Posterior vena cava (tissue), 2 donors: Measurements from ENCODE around the gene CCDC88C. TPM values are rescaled to one million over a fixed set of nuclear protein-coding genes. Genes with fewer than 3 reads are reported as not detected.
A peak's percentile ranks its signal among the peaks of the same experiment; 100 is the strongest.

Experiments
- DNase-seq: peaks from one replicate; pipeline ENCODE4 v3.0.0-alpha.2; 2020; ENCODE audit warnings: low spot score
- intact Hi-C, 2 donors: fragments of 100-400 bp; cut with DNase I; formaldehyde crosslinking; loops; one replicate each; pipeline versions ENCODE4 v1.14.1 to v1.14.2; 2022 to 2023
- total RNA-seq, 2 donors: library from RNA; stranded (reverse); fragmentation: NEBNext Ultra II Directional; extraction: Animal tissue kit (Norgen Biotek cat#: 25700); gene quantifications; one replicate each; pipeline ENCODE4 v1.2.1, GENCODE V29; 2021
- donor health status: DM: yes; HTN: yes; CAD: no.
- donor health status: DM: yes; HTN: yes; CAD: no.

Gene CCDC88C
- total RNA-seq, 2 donors from 2014 or later, result 7.2 to 14.9 TPM

DNA sequence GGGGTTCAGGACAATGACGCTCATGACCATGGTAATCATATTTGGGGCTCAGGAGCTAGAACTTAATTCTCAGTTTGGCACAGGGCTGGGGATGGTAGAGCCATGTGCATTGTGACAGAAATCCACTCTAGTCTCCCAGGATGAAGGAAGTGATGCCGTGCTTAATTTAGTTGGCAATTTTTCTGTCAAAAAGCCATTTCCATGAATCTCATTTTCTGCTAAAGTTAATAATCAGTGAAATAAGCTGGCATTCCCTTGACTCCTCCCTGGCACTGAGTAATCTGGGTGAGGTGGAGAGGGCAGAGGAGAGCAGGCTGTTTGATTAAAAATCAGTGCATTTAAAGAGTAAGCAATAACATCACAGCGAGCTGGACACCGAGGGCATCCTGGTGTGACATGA, 128.2 kb downstream of the CCDC88C start:
- intact Hi-C loops, result loop anchor here (5.0 kb wide), 2 partner anchors 112 to 387 kb away; no protein-coding TSS in a partner anchor

DNA sequence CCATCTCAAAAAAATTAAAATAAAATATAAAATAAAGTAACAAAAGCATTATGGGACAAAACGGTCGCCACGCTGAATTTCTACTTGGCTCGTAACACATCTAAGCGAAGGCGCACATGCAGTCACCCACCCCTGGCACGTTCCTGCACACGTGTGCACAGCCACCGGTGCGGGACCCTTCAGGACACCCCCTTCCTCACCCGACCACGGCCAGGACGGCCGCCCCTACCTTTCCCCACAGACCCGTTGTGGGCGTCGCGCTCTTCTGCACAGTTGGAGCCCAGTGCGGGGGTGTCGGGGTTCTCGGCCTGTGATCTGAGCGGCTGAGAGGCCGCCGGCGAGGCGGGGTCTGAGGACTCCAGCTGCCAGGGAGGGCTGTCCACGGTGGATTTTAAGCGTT, 128.7 kb downstream of the CCDC88C start:
- intact Hi-C loops, result loop anchor here (5.0 kb wide), 2 partner anchors 112 to 387 kb away; no protein-coding TSS in a partner anchor
- peak; percentile 75 for DNase-seq

More for the DNA sequence above, 128.2 kb downstream of the CCDC88C start:
- DNase-seq, result no peak

DNA sequence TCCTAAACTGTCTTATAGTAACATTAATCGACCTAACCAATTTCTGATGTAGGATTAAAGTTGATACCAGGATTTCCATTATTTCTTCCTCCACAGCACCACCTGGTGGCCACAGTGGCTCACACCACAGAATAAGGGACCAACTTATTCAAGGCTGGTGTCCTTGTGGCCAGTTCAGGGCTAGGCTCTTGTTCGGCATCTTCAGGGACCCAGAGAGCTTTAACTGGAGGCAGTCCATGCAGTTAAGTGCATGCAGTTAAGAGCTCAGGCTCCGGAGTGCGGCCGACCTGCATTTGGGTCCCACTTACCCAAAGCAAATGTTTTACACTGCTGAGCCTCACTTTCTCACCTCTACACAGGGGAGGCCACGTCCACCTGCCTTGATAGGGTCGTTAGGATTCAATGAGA, 131.1 kb downstream of the CCDC88C start:
- intact Hi-C loops, result loop anchor here (2.0 to 5.0 kb wide), 3 partner anchors 109 to 384 kb away; no protein-coding TSS in a partner anchor
- DNase-seq, result peak; percentile 92

DNA sequence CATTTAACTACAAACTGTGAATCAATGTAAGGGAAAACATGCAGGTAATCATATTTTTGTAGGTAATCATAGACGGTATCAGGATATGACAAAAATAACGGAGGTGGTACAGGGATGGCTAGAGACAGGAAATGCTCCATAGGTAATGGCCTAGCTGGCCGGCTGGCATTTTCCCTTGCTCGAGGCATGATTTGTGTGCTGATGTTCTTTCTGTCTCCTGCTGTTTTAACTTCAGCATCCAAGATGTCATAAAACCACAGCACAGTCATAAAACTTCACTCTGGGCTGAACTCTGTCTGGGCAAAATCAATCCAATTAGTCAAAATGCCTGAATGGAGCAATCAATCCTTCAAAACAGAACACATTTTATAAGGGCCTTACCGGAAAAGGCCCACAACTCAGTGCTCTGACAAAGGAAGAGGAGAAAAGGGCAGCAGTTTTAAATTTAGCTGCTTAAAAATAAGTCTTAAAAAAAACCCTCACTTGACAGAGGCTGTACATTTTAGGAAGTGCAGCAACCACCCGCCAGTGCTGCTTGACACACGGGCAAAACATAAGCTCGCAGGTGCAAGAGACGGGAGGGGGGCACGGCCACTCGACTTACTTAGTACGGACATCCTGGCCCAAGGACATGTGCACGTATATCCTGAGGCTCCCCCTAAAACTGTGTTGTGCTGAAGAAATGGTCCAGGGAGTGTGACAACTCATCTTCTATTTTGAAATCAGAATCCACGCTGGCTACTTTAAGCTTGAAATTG, 132.7 kb downstream of the CCDC88C start:
- intact Hi-C loops, result loop anchor here (5.0 kb wide), 2 partner anchors 108 to 383 kb away; no protein-coding TSS in a partner anchor
- DNase-seq, result peak; percentile 58

DNA sequence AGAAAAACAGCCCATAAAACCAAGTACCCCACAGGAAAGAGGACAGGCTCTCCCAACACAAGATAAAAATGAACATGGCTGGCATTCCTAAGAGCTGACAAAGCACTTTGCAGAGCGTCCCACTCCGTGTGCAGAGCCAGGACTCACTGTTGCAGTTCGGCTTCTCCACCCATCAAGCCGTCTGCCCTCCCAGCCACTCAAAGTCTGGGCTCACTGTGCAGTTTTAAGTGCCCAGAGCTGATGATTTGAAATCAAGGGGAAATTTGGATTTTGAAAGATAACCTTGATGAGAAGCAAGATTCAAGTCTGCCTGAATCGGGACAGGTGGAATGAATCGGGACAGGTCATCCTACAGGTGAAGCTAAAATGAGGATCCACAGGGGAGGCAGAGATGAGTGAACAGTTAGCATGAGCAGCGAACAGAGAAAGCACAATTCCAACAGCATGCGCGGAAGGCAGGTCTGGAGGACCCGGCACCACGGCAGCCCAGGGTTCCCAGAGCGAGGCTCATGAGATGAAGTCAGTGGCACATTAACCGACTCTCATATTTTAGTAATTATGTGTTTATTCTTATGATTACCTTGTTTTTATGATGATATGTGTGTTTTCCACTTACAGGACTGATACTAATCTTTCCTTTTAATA, 133.4 kb downstream of the CCDC88C start:
- intact Hi-C loops, result no loop called here
- DNase-seq, result peak; percentile 76

DNA sequence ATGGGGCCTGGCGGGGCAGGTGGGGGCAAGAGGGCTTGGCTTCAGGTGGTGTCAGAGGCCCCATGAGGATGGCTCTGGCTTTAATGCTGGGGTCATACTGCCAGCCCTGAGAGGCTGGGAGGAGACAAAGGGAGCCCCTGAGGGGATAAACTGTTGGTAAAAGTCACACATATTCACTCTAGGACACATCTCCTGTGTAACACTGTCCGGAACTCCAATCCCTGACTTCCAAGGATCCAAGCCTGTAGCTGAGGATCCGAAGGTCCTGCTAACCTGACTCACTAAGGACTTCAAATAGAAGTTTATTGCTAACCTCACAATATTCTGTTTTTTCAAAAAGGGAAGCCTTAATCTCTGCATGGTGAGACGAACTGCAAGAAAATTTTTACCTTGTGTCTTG, 134.0 kb downstream of the CCDC88C start:
- DNase-seq, result no peak
- intact Hi-C loops, result no loop called here

DNA sequence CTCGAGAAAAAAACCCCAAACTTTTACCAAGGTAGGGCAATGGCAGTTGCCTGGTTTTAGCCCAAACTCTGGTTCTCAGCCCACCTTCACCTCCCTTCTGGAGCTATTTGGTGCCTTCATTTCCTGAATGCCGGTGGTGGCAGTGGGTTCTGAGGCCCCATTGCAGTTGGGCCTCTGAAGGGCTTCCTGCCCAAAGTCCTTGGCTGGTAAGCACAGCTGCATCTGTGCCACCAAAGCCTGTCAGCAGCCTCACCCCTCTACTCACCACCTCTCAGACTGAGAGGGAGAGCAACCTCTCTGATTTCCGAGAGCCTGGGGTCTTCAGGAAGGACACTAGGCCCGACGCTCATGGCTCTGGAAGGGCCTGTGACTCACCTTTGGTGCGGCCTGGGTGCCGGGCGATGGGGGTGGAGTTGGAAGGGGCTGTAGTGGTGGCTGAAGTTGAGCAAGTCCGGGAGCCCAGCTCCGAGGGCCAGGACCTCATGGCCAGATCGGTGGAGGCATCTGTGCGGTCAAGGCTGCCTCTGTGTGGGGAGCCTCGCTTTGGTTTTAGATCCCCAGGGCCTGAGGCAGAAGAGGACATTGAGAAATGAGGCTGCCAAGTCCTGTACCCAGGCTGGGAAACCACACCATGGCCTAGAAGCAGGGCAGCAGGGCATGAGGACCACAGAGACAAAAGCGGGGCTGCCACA, 134.5 kb downstream of the CCDC88C start:
- intact Hi-C loops, result no loop called here

DNA sequence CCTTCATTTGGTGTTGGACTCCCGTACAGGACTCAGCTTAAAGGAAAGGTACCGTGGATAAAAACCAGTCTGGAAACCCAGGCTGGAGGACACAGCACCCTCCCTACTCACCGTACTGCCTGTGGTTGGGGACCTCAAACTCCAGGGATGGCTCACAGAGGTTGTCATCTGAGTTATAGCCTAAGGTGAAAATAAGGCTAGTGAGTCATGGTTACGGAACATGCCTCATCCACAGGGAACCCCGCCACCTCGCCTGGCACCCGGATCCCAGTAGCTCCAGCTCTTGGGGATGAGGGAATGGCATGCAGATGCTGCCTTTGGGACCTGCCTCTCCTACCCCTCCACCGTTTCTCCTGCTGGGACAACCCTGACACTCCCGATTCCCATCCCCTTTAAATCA, 136.3 kb downstream of the CCDC88C start:
- DNase-seq, result peak; percentile 47
- intact Hi-C loops, result no loop called here

More for the DNA sequence above, 134.5 kb downstream of the CCDC88C start:
- DNase-seq, result no peak

DNA sequence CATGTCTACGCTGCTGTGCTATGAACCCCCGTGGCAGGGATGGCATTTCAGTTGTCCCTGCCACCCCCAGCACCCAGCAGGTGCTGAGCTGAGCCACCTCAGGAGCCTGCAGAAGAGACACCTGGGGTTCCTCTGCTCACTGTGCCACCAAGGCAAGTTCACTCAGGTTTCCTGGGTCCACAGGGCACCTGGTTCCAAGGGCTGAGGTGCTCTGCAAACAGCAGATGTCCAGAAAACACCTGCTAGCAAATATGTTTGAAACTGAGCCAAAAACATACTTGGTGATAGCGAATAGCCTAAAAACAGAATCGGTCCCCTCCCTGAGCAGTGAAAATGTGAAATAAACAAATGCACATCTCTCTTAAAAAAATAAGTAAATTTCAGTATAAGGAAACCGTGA, 137.5 kb downstream of the CCDC88C start:
- peak; percentile 37 for DNase-seq
- intact Hi-C loops, result no loop called here

DNA sequence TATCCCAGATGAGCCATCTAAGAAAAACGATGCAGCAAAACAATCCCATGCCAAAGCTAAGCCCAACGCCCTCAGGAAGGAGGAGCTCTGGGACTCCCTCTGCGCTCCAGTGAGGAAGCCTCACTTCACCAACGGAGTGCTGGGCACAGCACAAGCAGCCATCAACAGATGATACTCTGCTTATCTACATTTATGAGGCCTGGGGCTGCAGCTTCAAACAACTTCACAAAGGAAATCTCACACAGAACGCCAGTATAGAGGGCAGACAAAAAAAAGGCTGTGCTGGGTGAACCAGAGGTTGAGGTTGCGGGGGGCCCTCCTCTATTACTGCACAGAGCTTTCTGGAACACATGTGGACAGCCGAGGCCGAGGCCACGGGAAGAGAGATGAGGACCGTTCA, 138.3 kb downstream of the CCDC88C start:
- DNase-seq, result no peak
- intact Hi-C loops, result no loop called here

DNA sequence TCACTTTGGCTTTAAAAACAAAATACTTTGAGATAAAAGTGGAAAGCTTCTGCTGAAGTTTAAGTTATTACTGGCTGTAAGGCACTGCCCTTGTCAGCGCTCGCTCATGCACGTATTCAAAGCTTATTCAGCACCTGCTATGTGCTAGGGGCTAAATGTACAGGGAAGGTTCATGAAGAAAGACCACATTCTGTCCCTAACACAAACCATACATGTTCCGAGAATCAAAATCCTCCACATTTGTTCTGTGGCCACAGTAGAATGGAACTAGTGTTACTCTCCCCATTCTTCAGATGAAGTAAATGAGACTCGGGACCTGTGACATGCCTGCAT, 139.3 kb downstream of the CCDC88C start:
- intact Hi-C loops, result no loop called here
- DNase-seq, result no peak

DNA sequence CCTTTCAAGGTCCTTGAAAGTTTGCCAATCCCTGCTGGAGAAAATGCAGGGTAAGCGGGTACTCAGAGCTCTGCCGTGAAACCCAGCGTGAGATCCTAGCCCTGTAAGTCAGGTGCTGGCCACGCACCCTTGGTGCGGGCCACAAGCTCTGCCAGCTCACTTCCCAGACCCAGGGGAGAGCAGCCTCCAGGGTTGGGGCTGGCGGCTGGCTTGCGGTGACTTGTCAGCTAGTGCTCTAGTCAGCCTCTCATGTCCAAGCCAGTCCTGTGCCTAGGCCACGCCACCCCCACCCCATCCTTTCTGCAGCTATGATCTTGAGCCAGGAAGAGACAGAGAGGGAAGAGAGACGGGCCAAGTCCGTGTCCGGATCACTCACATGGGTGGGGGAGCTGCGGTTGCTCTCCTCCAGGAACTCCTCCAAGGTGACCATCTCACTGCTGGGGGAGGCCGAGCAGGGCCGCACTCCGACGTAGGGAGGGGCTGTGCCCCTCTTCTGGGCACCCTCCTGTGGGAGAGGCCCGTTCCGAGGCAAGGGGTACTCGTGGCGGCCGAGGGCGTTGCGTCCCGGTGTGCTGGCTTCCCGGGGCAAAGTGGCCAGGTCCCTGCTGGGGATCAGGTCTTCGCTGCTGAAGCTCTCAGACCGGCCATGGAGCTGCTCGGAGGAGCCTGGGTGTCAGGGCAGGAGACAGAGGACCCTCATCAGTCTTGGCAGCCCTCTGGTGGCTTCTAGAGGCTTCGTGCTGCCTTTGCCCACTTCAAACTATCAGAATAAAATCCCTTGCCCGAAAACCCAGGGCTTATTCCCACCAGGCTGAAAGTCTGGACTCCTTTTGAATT, 139.9 kb downstream of the CCDC88C start:
- intact Hi-C loops, result no loop called here
- DNase-seq, result no peak

DNA sequence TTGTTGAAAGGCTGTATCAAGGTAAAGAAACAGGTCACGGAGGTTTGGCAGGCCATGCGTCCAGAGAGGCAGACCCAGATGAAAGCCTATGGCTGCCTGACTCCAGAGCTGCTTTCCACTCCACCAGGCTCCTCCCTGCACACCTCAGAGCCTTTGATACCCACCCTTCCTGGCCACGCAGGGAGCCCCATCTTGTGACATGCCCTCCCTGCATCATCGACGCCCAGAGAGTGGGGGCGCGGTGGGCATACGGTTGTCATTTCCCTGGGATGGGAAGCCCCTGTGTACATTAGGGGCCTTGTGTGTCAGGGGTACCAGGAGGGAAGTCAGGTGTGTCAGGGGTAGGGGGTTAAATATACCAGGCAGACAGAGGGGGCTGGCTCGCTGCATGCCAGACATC, 142.8 kb downstream of the CCDC88C start:
- no peak for DNase-seq
- intact Hi-C loops, result no loop called here

DNA sequence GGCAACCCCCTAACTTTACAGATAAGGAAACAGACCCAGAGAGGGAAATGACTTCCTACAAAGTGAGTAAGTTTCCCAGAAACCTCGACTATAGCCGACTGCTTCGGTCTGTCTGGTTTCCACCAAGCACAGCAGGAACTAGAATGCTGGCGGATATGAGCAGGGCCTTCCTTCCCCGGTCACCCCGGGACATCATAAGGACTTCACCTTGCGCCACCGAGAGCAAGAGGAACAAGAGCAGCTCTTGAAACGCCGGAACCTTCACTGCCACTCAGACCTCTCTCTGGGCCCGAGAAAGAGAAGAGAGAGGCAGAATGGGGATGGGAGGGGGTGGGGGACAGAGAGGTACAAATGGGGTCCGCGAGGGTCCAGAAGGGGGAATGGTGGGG, 143.7 kb downstream of the CCDC88C start:
- intact Hi-C loops, result no loop called here
- no peak for DNase-seq

DNA sequence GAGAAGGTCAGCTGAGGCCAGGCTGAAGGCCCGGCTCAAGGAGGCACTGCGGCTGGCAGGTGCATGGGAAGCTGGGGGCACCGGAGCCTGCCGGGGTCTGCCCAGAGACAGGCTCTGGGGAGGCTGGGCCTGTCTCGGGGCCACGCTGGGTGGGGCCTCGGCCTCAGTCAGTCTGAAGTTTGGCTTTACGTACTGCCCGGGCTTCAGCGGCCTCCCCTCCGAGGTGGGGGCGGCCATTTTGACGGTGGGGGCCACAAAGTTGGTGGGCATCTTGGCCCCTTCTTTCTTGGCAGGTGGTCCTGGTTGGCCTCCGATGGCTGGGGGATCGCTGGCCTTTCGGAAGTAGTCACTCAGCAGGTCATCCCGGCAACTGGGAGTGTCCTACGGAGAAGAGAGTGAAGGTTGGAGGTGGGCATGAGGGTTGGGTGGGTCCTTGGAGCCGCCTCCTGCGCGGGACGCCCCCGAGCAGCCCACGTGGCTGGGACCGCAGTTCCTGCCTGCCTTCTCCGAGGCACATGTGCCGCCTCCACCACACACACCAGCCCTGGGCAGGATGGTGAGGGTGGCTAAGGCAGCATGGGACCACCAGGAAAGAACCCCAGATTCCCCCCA, 144.2 kb downstream of the CCDC88C start:
- intact Hi-C loops, result no loop called here
- DNase-seq, result no peak

DNA sequence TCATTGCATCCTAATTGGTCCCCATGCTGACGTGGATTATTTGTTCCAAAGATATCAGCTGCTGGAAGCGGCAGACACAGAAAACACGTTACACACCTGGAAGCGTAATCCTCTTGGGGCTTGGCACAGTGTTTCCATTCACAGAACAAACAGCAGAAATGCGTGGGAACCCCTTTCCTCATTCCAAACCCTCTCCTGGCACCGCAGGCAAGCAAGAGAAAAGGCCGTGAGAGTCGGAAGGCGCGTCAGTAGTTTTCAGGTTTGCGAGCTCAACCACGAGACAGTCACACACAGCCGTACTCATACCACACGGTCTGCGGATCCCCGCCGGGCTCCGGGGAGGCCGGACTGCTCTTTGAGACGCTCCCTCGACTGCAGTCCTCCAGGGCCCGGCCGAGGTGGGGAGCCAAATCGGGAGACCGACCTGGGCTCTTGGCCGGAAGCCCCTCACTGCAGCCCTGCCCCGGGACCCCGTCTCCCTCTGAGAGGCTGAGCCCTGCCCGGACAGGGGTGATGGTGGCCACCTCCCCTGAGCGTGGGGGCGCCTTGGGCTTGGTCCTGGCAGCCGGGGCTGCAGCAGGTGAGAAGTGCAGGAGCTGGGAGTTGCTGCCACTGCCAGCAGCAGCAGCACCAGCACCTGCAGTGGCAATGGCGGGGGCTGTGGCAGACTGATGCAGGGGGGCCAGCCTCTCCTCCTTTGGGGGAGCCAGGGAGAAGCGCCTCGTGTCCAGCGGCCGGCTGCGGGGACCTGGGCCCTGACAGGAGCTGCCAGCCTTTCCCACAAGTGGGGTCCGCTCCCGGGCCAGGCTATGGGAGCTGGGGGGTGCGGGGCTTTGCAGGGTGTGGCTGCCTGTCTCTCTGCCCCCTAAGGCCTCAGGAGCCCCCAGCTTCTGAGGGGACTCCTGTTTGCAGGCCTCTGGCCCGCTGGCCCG, 145.0 kb downstream of the CCDC88C start:
- intact Hi-C loops, result no loop called here

DNA sequence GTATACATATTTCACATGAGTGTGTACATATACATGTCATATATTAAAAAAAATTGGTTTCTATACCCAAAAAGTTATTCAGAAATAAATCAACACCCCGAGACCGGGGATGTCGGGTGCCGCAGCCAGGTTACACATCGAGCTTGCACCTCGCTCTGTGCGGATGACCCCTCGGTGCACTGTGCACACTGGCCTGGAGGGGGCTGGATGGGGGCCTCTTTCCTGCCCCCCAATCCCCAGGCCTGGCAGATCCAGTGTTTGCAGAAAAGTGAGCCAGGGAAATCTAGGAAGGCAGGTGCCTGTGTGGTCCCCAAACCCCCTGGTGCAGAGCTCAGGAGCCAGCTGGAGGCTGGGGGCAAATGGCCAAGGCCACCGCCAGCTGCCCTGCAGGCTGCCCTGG, 146.0 kb downstream of the CCDC88C start:
- intact Hi-C loops, result no loop called here

More for the DNA sequence above, 145.0 kb downstream of the CCDC88C start:
- no peak for DNase-seq

DNA sequence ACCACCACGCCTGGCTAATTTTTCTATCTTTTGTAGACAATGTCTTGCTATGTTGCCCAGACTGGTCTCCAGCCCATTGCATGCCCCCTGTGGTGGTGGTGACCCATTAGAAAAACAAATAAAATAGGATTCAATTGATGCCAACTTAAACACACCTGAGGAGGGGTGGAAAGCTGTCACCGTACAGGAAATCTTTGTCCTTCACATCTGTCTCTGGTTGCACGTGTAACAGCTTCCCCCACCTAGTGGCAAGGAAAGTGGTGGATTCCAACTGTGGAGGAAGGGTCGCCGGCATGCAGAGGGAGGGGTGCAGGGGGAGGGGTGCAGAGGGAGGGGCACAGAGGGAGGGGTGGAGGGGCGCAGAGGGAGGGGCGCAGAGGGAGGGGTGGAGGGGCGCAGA, 147.0 kb downstream of the CCDC88C start:
- intact Hi-C loops, result no loop called here
- DNase-seq, result no peak

More for the DNA sequence above, 146.0 kb downstream of the CCDC88C start:
- no peak for DNase-seq
